Activated T-cell treated with anti-CD3 and anti-CD28 coated beads for 24 hours (primary cell): ENCODE measurements around the gene CACNA2D3.

ENCODE experiments used
- DNase-seq: peaks from one replicate; pipeline ENCODE4 v3.0.0-alpha.2; 2020; ENCODE audit warnings: low read depth

The CACNA2D3 gene

GRCh38 chr3:54876694-54877093, 754.3 kb downstream of the CACNA2D3 start:
- DNase-seq: no peak

- DNase-seq: no peak
These were observed 755.4 kb downstream of the CACNA2D3 start for GRCh38 chr3:54877730-54878129.

- no peak for DNase-seq
These were observed 755.8 kb downstream of the CACNA2D3 start for GRCh38 chr3:54878145-54878544.

GRCh38 chr3:54882129-54882833, 759.9 kb downstream of the CACNA2D3 start:
- DNase-seq: no peak

GRCh38 chr3:54888162-54888561, 765.8 kb downstream of the CACNA2D3 start:
- no peak for DNase-seq

- no peak for DNase-seq
These were observed 766.5 kb downstream of the CACNA2D3 start for GRCh38 chr3:54888873-54889272.

- no peak for DNase-seq
These were observed 767.4 kb downstream of the CACNA2D3 start for GRCh38 chr3:54889731-54890130.

- no peak for DNase-seq
These were observed 769.2 kb downstream of the CACNA2D3 start for GRCh38 chr3:54891540-54891897.

GRCh38 chr3:54892168-54892567, 769.8 kb downstream of the CACNA2D3 start:
- no peak for DNase-seq

- DNase-seq: no peak
These were observed 773.3 kb downstream of the CACNA2D3 start for GRCh38 chr3:54895613-54896012.

- no peak for DNase-seq
These were observed 774.8 kb downstream of the CACNA2D3 start for GRCh38 chr3:54897028-54897711.

GRCh38 chr3:54899273-54899672, 776.9 kb downstream of the CACNA2D3 start:
- no peak for DNase-seq

- no peak for DNase-seq
These were observed 778.7 kb downstream of the CACNA2D3 start for GRCh38 chr3:54900838-54901591.

GRCh38 chr3:54901906-54902685, 779.7 kb downstream of the CACNA2D3 start:
- DNase-seq: no peak

GRCh38 chr3:54905261-54905888, 783.0 kb downstream of the CACNA2D3 start:
- DNase-seq: no peak

GRCh38 chr3:54905920-54906319, 783.6 kb downstream of the CACNA2D3 start:
- DNase-seq: no peak

- no peak for DNase-seq
These were observed 784.4 kb downstream of the CACNA2D3 start for GRCh38 chr3:54906763-54907162.

- DNase-seq: no peak
These were observed 786.8 kb downstream of the CACNA2D3 start for GRCh38 chr3:54909191-54909590.

GRCh38 chr3:54914180-54914579, 791.8 kb downstream of the CACNA2D3 start:
- no peak for DNase-seq

GRCh38 chr3:54915181-54915580, 792.8 kb downstream of the CACNA2D3 start:
- DNase-seq: no peak

GRCh38 chr3:54915976-54916375, 793.6 kb downstream of the CACNA2D3 start:
- DNase-seq: no peak

- DNase-seq: no peak
These were observed 794.4 kb downstream of the CACNA2D3 start for GRCh38 chr3:54916732-54917131.
